CD4-positive, alpha-beta T cell treated with Interferon gamma for 1 hour (primary cell): ENCODE data around the gene CHI3L2.
"Not testable (repeated sequence)": the region's sequence is repeated elsewhere in the genome, so short reads cannot be mapped to it uniquely, and the experiment has no call there.

Experiments
- DNase-seq: peaks from one replicate; pipeline ENCODE4 v3.0.0-alpha.2; 2020

CHI3L2 gene

GRCh38 chr1:111202707-111203623, 24.5 kb upstream of the CHI3L2 start:
- DNase-seq: no peak

- peak; percentile 86 for DNase-seq
Observed at GRCh38 chr1:111203681-111204200, 23.8 kb upstream of the CHI3L2 start.

GRCh38 chr1:111204201-111204982, 23.1 kb upstream of the CHI3L2 start:
- peak; percentile 79 for DNase-seq

DNA sequence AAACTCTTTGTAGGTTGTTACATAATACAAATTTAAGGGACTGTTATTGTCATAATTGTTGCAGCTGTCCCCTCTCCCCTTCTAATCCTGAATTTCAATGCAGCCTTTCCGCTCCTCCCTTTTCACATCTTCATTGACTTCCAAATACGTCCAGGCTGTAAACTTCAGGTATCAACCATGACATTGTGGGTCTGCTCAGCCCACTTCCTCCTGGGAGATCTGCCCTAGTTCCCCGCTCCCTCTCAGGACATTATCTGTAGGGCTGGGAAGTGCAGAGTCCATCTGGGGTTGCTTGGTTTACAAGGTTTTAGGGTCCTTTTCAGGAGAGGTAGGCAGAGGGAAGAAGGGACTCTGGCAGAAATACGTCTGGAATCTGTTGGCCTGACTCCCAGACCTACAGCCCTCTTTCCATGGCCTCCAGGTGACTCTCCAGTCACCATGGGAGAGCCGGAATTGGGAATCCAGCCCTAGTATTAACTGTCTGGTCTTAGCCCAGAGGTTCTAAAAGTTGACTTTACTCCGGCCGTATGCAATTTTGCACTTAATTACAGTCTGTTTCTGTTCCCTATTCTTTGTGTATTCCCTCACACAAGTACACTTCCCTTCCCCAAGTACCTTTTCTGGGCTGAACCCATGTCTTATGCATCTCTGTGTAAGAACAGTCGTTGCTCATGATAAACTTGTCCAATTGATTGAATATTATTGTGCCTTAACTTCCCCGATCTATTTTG, 22.4 kb upstream of the CHI3L2 start:
- no peak for DNase-seq

DNA sequence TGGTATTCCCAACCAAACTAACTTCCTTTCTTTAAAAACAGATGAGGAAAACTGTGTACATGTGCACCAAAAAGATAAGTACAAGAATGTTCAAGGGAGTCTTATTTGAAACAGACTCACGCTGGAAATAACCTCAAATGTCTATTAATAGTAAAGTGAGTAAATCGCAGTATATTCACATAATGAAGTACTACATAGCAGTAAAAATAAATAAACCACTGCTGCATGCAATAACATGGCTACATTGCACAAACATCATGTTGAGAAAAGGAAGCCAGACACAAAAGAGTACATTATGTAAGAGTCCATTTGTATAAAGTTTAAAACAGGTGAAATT, 21.8 kb upstream of the CHI3L2 start:
- DNase-seq: no peak

DNA sequence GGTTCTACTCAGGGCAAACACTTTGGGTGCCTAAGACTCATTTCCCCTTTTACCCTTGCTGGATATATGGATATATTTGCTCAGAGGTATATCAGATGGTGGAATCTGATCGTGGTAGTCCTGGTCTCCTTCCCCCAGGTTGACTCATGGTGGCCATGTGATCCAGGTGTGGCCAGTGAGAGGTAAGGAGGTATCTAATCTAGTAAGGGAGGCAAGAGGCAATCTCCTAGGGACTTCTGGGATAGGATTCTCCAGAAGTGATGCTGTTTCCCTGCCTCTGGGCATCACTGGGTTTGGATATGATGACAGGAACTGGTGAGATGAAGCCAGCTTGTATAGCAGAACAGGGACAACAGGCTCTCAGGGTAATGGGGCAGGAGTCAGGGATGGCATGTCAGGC, 18.6 kb upstream of the CHI3L2 start:
- DNase-seq: no peak

DNA sequence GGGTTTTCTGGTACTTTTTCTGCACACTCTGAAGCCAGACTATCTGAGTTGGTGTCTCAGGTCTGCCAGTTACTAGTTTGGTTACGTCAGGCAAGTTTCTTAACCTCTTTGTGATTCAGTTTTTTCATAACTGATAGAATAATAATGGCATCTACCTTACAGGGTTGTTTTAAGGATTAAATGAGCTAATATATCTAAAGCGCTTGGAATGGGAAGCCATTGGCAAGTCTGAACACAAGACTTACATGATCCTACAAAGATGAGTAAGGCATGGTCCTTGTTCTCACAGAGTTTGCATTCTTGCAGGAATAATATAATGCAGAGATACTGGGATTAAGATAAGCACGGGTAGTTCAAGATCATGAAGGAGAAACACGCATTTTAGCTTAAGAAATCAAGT, 17.9 kb upstream of the CHI3L2 start:
- DNase-seq: no peak

GRCh38 chr1:111211921-111212320, 15.6 kb upstream of the CHI3L2 start:
- DNase-seq: no peak

DNA sequence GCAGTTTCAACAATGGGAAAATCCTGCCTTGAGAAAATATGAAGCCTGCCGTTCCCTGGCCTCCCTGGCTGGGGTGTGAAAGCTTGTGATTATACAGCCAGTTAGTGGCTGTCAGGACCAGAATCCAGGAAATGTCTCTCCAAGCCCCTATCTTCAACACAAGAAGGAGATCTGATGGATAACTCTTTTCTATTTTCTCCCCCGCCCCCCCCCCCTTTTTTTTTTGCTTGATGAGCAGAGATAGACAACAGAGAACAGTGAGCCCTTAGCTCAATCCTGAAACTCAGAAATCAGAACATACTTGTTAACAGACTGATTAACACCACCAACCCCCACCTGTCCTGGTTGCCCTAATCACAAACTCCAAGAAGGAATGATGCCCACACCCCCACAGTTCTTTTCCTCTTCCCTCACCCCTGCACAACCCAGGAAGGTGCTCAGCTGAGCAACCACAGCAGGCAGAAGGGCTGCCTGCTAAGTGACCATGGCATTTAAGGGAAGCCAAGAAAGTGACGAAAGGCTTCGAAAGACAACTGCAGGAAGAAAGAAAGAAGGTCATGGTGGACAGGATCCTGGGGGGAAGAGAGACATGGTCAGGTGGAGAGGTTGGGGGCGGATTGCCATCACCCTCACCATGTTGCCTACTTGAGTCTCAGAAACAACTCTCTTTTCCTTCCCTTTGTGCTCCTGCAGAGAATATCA, 14.7 kb upstream of the CHI3L2 start:
- DNase-seq: no peak

GRCh38 chr1:111213412-111213811, 14.1 kb upstream of the CHI3L2 start:
- no peak for DNase-seq

GRCh38 chr1:111214074-111214801, 13.3 kb upstream of the CHI3L2 start:
- no peak for DNase-seq

- DNase-seq: peak; percentile 33
Observed at GRCh38 chr1:111214884-111215283, 12.6 kb upstream of the CHI3L2 start.

GRCh38 chr1:111215285-111215684, 12.2 kb upstream of the CHI3L2 start:
- not testable (repeated sequence) for DNase-seq

DNA sequence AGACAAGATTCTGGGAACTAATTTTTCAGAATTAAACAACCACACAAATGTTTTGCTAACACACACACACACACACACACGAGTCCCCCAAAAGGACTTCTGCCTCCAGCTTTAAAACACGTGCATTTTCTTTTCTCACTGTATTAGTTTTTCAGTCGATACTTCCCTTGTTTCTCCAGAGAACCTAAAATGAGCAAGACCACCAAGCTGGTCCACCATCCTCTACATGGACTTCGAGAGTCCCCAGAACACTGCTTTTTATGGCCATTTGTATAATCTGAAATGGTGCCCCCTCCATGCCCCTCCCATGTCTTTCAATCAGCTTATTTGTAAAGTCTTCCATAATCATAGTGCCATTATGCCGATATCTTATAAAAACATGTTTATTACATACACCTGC, 10.8 kb upstream of the CHI3L2 start:
- DNase-seq: no peak

- no peak for DNase-seq
Observed at GRCh38 chr1:111217183-111217910, 10.2 kb upstream of the CHI3L2 start.

DNA sequence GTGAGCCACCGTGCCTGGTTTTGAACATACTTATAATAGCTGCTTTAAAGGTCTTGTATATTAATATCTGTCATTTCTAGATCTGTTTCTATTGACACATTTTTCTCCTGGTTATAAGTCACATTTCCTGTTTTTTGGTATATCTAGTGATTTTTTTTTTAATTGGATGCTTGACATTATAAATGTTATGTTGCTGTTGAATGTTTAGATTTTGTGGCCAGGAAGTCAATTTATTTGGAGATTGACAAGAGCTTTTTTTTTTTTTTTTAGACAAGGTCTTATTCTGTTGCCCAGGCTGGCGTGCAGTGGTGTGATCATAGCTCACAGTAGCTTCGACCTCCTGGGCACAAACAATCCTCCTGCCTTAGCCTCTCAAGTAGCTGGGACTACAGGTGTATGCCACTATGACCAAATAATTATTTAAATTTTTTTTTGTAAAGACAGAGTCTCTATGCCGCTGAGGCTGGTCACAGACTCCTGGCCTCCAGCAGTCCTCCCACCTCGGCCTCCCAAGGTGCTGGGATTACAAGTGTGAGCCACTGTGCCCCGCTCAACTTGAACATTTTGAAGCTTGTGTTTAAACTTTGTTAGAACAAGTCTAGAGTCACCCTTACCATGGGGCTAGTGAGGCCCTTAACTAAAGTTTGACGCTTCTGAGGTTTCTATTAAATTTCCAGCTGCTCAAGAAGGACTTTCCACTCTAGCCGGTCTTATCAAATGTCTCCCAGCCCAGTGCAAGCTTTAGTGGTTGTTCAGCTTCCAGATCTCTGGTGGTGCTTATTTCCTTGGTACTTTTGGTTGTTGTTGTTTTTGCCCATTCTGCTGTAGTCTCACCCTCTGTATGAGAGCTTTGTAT, 8.6 kb upstream of the CHI3L2 start:
- no peak for DNase-seq

GRCh38 chr1:111219557-111220286, 7.8 kb upstream of the CHI3L2 start:
- DNase-seq: peak; percentile 26

- DNase-seq: no peak
Observed at GRCh38 chr1:111220302-111220890, 7.1 kb upstream of the CHI3L2 start.

DNA sequence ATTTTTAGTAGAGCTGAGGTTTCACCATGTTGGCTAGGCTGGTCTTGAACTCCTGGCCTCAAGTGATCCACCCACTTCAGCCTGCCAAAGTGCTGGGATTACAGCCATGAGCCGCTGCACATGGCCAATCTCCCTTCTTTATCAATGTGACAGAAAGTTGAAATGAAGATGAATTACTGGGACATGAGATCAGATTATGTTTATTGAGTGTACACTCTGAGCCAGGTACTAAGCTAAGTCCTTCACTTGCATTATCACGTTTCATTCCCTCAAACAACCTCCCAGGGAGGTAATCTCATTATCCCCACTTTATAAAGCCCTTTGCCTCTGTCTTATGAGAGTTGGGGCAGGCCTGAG, 6.3 kb upstream of the CHI3L2 start:
- DNase-seq: no peak
